K562 (cell line): ENCODE measurements around the gene VSX2. TPM values are rescaled to one million over a fixed set of nuclear protein-coding genes. Genes with fewer than 3 reads are reported as not detected.

ENCODE experiments used
- CSDE1 ChIP-seq, 2 experiments: fragments of 450-650 bp; IDR thresholded peaks; 2 replicates each; pipeline ENCODE4 v1.6.1; 2016; ENCODE audit warnings: mild to moderate bottlenecking in 1 of 2
- HMG20B ChIP-seq: fragments of 250-450 bp; sonication (Bioruptor Pico); IDR thresholded peaks from 2 replicates; pipeline ENCODE4 v1.5.0; 2021; ENCODE audit warnings: mild to moderate bottlenecking
- KDM2B ChIP-seq: fragments of 250-450 bp; sonication (Bioruptor Pico); IDR thresholded peaks from 2 replicates; pipeline ENCODE4 v1.8.0; 2021; ENCODE audit warnings: mild to moderate bottlenecking, moderate library complexity
- MXI1 ChIP-seq: IDR thresholded peaks from 2 replicates; pipeline ENCODE4 v1.6.1; 2011; ENCODE audit warnings: low read depth, mild to moderate bottlenecking, improper control_type of control experiment, low read length
- NRF1 ChIP-seq, 2 experiments: fragments of 450-650 bp; IDR thresholded peaks in 1 of 2; conservative IDR thresholded peaks in 1 of 2; 2 replicates each; pipeline ENCODE4 v1.6.1; 2014; ENCODE audit warnings: mild to moderate bottlenecking in 2 of 2
- SMARCE1 ChIP-seq: fragments of 450-650 bp; IDR thresholded peaks from 2 replicates; pipeline ENCODE4 v1.7.1; 2016; ENCODE audit warnings: mild to moderate bottlenecking
- SMC3 ChIP-seq: conservative IDR thresholded peaks from 2 replicates; pipeline ENCODE4 v1.6.1; 2011; ENCODE audit warnings: low read depth, low read length, improper control_type of control experiment; ENCODE audit not compliant: insufficient read depth
- TCF7L2 ChIP-seq: fragments of 150-350 bp; IDR thresholded peaks from 2 replicates; pipeline ENCODE4 v1.6.1; 2016; ENCODE audit warnings: low read depth, mild to moderate bottlenecking, low read length, moderate library complexity
- XRCC4 ChIP-seq: IDR thresholded peaks from one replicate; pipeline ENCODE4 v1.6.1; 2011; ENCODE audit not compliant: insufficient read depth, insufficient read length; ENCODE audit errors: extremely low read depth
- ZBED1 ChIP-seq: IDR thresholded peaks from 2 replicates; pipeline ENCODE4 v1.6.1; 2014
- ZNF253 ChIP-seq: fragments of 250-450 bp; sonication (Bioruptor Pico); conservative IDR thresholded peaks from 2 replicates; pipeline ENCODE4 v1.6.1; 2021; ENCODE audit warnings: mild to moderate bottlenecking
- ZNF274 ChIP-seq: IDR thresholded peaks from 2 replicates; pipeline ENCODE4 v1.6.1; 2011; ENCODE audit warnings: low read depth, mild to moderate bottlenecking, low read length, moderate library complexity, borderline replicate concordance
- ZNF311 ChIP-seq: fragments of 250-450 bp; sonication (Bioruptor Pico); IDR thresholded peaks from 2 replicates; pipeline ENCODE4 v1.4.0; 2020; ENCODE audit warnings: mild to moderate bottlenecking, moderate library complexity
- ZNF668 ChIP-seq: fragments of 250-450 bp; sonication (Bioruptor Pico); IDR thresholded peaks from 2 replicates; pipeline ENCODE4 v1.8.0; 2022; ENCODE audit warnings: mild to moderate bottlenecking, inconsistent platforms
- polyA plus RNA-seq, 8 experiments: library from polyadenylated mRNA; depleted of rRNA in 4 of 8; stranded (reverse) in 5 of 8; unstranded in 3 of 8; fragments of >200 nt; fragmentation: Nextera tagmentation in 2 of 8; fragmentation: Illumina TruSeq in 1 of 8; extraction: Ambion mirVana in 2 of 8; extraction: Trizol in 1 of 8; gene quantifications; 2 replicates each; pipeline versions ENCODE4 v1.2.1 to v1.2.3, GENCODE V29; 2011 to 2014; ENCODE audit warnings: inconsistent platforms in 1 of 8, missing spikeins in 1 of 8
- total RNA-seq, 7 experiments: library from RNA; depleted of rRNA in 6 of 7; stranded (reverse); fragments of >200 nt in 6 of 7; fragmentation: Illumina TruSeq in 2 of 7; extraction: Trizol in 2 of 7; gene quantifications; 2 replicates each; pipeline versions ENCODE4 v1.2.1 to v1.2.3, GENCODE V29; 2011 to 2021; ENCODE audit warnings: low replicate concordance in 1 of 7
- TF ChIP-seq, protein P1 (sequence below), 2 experiments: fragments of 450-650 bp; IDR thresholded peaks; 2 replicates each; pipeline ENCODE4 v1.6.1; 2018; ENCODE audit warnings: mild to moderate bottlenecking in 2 of 2, low read depth in 1 of 2; ENCODE audit not compliant: partially characterized antibody in 2 of 2
- TF ChIP-seq, protein P2 (sequence below): fragments of 450-650 bp; IDR thresholded peaks from 2 replicates; pipeline ENCODE4 v1.6.1; 2016; ENCODE audit warnings: missing biosample characterization, missing genetic modification characterization
- TF ChIP-seq, protein P3 (sequence below): fragments of 200-400 bp; formaldehyde crosslinking; IDR thresholded peaks from 2 replicates; pipeline ENCODE4 v1.6.1; 2017; ENCODE audit warnings: mild to moderate bottlenecking, low read depth, low read length, moderate library complexity
- TF ChIP-seq, protein P4 (sequence below): fragments of 250-450 bp; sonication (Bioruptor Pico); IDR thresholded peaks from 2 replicates; pipeline ENCODE4 v1.8.0; 2022; ENCODE audit warnings: moderate library complexity, mild to moderate bottlenecking, inconsistent platforms

Gene VSX2
- total and polyA plus RNA-seq, 9 of the 15 experiments (the other 6 are each of a cell fraction or from before 2014, with no cell fraction given), result 0.04 TPM; not detected in 8

DNA sequence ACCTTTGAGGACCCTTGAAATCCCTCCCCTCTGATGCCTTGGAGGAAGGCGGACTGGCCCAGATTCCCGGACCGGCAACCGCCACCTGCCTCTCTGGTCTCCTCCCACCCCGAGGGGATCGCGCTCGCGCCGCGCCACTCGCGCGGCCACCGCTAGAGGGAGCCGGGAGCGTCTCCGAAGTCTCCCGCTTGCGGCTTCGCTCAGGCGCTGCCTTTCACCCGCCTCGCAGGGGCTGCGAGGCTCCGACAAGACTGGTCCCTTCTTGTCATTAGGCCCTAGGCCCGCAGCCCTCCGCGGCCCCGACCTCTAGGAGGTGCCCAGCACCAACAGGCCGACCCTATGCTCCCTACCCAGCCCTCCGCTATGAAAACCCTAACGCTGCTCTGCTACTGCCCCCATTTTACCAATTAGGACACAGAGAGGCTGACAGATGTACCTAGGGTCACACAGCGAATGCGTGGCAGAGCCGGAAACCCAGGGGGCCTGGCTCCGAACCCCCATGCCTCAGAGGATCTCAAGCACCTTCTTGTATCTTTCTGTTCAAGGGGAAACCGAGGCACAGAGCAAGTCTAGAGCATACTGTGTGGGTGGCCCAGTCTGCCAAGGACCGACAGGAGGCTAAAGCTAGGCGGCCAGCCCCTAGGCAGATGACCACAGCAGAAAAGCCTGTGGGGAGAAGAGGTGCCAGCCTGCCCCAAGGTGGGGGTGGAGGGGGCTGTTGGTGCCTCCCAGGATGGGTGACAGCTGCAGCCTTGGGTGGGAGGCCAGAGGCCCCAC, 21.4 kb upstream of the VSX2 start (continued):
- TF ChIP-seq NRF1 (conservative IDR thresholded peaks at IDR 0.05 in 1 of 2, IDR thresholded peaks at IDR 0.05 in 1 of 2) (no peak; a peak in 1 of 4 replicates), XRCC4 (no peak), CSDE1 (IDR thresholded peaks at IDR 0.05) (no peak), SMARCE1 (no peak), TCF7L2 (no peak), MXI1 (no peak), KDM2B (CRISPR knock-in tag) (0 out of 2 replicates have a peak, but pooled peaks have one; percentile 25), SMC3 (peak; percentile 48; the same call in 1 of the 2 replicates), ZNF311 (CRISPR knock-in tag) (no peak), ZNF253 (CRISPR knock-in tag) (no peak), ZNF274 (no peak), ZNF668 (CRISPR knock-in tag) (no peak), ZBED1 (no peak), HMG20B (CRISPR knock-in tag) (no peak)
- TF ChIP-seq, protein P1, sequence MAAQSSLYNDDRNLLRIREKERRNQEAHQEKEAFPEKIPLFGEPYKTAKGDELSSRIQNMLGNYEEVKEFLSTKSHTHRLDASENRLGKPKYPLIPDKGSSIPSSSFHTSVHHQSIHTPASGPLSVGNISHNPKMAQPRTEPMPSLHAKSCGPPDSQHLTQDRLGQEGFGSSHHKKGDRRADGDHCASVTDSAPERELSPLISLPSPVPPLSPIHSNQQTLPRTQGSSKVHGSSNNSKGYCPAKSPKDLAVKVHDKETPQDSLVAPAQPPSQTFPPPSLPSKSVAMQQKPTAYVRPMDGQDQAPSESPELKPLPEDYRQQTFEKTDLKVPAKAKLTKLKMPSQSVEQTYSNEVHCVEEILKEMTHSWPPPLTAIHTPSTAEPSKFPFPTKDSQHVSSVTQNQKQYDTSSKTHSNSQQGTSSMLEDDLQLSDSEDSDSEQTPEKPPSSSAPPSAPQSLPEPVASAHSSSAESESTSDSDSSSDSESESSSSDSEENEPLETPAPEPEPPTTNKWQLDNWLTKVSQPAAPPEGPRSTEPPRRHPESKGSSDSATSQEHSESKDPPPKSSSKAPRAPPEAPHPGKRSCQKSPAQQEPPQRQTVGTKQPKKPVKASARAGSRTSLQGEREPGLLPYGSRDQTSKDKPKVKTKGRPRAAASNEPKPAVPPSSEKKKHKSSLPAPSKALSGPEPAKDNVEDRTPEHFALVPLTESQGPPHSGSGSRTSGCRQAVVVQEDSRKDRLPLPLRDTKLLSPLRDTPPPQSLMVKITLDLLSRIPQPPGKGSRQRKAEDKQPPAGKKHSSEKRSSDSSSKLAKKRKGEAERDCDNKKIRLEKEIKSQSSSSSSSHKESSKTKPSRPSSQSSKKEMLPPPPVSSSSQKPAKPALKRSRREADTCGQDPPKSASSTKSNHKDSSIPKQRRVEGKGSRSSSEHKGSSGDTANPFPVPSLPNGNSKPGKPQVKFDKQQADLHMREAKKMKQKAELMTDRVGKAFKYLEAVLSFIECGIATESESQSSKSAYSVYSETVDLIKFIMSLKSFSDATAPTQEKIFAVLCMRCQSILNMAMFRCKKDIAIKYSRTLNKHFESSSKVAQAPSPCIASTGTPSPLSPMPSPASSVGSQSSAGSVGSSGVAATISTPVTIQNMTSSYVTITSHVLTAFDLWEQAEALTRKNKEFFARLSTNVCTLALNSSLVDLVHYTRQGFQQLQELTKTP (IDR thresholded peaks at IDR 0.05; ENCODE audit: low read depth in 1 of 2, partially characterized antibody in 2 of 2), result no peak
- TF ChIP-seq, protein P2, sequence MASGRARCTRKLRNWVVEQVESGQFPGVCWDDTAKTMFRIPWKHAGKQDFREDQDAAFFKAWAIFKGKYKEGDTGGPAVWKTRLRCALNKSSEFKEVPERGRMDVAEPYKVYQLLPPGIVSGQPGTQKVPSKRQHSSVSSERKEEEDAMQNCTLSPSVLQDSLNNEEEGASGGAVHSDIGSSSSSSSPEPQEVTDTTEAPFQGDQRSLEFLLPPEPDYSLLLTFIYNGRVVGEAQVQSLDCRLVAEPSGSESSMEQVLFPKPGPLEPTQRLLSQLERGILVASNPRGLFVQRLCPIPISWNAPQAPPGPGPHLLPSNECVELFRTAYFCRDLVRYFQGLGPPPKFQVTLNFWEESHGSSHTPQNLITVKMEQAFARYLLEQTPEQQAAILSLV (tag), result no peak
- TF ChIP-seq, protein P3, sequence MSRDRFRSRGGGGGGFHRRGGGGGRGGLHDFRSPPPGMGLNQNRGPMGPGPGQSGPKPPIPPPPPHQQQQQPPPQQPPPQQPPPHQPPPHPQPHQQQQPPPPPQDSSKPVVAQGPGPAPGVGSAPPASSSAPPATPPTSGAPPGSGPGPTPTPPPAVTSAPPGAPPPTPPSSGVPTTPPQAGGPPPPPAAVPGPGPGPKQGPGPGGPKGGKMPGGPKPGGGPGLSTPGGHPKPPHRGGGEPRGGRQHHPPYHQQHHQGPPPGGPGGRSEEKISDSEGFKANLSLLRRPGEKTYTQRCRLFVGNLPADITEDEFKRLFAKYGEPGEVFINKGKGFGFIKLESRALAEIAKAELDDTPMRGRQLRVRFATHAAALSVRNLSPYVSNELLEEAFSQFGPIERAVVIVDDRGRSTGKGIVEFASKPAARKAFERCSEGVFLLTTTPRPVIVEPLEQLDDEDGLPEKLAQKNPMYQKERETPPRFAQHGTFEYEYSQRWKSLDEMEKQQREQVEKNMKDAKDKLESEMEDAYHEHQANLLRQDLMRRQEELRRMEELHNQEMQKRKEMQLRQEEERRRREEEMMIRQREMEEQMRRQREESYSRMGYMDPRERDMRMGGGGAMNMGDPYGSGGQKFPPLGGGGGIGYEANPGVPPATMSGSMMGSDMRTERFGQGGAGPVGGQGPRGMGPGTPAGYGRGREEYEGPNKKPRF, result no peak
- TF ChIP-seq, protein P4, sequence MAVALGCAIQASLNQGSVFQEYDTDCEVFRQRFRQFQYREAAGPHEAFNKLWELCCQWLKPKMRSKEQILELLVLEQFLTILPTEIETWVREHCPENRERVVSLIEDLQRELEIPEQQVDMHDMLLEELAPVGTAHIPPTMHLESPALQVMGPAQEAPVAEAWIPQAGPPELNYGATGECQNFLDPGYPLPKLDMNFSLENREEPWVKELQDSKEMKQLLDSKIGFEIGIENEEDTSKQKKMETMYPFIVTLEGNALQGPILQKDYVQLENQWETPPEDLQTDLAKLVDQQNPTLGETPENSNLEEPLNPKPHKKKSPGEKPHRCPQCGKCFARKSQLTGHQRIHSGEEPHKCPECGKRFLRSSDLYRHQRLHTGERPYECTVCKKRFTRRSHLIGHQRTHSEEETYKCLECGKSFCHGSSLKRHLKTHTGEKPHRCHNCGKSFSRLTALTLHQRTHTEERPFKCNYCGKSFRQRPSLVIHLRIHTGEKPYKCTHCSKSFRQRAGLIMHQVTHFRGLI (CRISPR knock-in tag), result no peak
